ENCODE measurements around the gene DYNLT2.
"Not testable (repeated sequence)": the region's sequence is repeated elsewhere in the genome, so short reads cannot be mapped to it uniquely, and the experiment has no call there.

DYNLT2 gene

GRCh38 chr6:169700296-169700695 is 51.1 kb downstream of the DYNLT2 start:
- DNase-seq (ENCODE audit: low read depth): no peak

GRCh38 chr6:169697115-169697514 is 54.3 kb downstream of the DYNLT2 start:
- not testable (repeated sequence) for DNase-seq (ENCODE audit: low read depth)

- no peak for DNase-seq (ENCODE audit: low read depth)
Measured at GRCh38 chr6:169695131-169695530, 56.2 kb downstream of the DYNLT2 start.

DNA sequence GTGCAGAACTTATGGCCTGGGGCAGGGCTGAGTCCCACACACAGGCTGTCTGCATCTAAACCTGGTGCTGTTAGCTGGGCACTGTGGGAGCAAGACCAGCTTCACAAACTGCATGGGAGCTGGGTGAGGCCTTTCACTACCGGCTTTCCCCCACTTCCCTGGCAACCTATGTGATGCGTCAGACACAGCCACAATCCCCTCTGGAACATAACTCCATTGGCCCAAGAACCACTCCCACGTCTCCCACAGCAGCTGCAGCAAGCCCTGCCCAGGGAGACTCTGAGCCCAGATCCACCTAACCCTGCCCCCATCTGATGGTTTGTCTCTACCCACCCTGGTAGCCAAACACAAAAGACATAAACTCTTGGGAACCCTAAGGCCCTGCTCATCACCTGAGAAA is 58.9 kb downstream of the DYNLT2 start:
- DNase-seq (ENCODE audit: low read depth): no peak

DNA sequence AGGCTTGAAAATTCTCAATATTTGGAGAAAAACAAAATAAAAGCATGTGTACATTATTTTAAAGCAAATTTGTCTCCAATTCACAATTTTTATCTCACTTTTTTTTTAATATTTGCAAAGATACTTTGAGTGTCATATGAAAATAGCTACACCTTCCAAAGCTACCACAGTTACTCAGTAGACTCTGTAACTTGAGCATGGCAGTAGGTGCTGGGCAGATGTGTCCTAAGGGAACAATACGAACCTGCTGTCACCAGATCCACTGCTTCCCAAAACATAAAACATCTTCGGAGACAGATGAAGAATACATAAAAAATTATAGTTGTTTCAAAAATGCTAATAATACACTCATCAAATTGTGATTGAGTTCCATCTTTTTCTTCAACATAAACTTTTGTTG is 60.1 kb downstream of the DYNLT2 start:
- no peak for DNase-seq (ENCODE audit: low read depth)

Measured in GM04504 (cell line).